Fibroblast of mammary gland (primary cell): ENCODE results near the gene ZNF341.
"Not testable (repeated sequence)": the region's sequence is repeated elsewhere in the genome, so short reads cannot be mapped to it uniquely, and the experiment has no call there.

Experiments used
- DNase-seq: peaks from one replicate; pipeline ENCODE4 v3.0.0-alpha.2; 2010; ENCODE audit warnings: low read depth
- H3K4me3 ChIP-seq: 2 replicates; pipeline ENCODE4 v1.5.1; 2011; ENCODE audit warnings: low read depth, mild to moderate bottlenecking, low read length, moderate library complexity; ENCODE audit not compliant: control insufficient read depth
- CTCF ChIP-seq: conservative IDR thresholded peaks from 2 replicates; pipeline ENCODE4 v1.5.1; 2011; ENCODE audit warnings: low read depth, low read length, inconsistent platforms; ENCODE audit not compliant: control insufficient read depth, insufficient read depth

ZNF341 gene

GRCh38 chr20:33694639-33695012, 37.2 kb upstream of the ZNF341 start:
- TF ChIP-seq CTCF, result no peak
- DNase-seq, result no peak
- H3K4me3 ChIP-seq, result no peak overlapping the region

- no peak for TF ChIP-seq CTCF
- H3K4me3 ChIP-seq, result no peak overlapping the region
- no peak for DNase-seq
These were observed 35.3 kb upstream of the ZNF341 start for GRCh38 chr20:33696448-33696847.

DNA sequence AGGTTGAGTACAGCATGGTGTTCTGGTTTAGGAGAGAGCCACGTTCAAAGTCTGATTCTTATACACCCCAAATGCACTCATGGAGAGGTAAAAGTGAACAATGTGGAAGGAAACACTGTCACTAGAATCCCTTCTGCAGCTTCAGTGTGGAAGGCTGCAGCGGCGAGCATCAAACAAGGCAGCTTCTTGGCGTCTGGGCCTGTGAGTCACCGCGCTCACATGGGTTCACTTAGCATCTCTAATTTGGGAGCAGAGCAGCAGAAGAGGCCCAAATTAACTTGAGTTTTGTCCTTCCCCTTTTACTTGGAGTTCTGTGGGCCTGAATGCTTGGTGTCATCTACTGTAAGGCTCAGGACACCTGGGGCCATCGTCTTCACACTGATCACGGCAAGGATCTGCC, 34.7 kb upstream of the ZNF341 start:
- peak; percentile 82 for DNase-seq
- H3K4me3 ChIP-seq, result no peak overlapping the region
- TF ChIP-seq CTCF, result no peak

GRCh38 chr20:33698966-33699365, 32.8 kb upstream of the ZNF341 start:
- H3K4me3 ChIP-seq, DNase-seq: not testable (repeated sequence)

DNA sequence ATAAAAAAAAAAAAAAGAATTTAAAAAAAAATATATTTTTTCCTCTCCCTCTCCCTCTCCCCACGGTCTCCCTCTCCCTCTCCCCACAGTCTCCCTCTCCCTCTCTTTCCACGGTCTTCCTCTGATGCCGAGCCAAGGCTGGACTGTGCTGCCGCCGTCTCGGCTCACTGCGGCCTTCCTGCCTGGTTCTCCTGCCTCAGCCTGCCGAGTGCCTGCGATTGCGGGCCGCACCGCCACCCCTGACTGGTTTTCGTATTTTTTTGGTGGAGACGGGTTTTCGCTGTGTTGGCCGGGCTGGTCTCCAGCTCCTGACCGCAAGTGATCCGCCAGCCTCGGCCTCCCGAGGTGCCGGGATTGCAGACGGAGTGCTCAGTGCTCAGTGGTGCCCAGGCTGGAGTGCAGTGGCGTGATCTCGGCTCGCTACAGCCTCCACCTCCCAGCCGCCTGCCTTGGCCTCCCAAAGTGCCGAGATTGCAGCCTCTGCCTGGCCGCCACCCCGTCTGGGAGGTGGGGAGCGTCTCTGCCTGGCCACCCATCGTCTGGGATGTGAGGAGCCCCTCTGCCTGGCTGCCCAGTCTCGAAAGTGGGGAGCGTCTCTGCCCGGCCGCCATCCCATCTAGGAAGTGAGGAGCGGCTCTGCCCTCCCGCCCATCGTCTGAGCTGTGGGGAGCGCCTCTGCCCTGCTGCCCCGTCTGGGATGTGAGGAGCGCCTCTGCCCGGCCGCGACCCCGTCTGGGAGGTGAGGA, 30.9 kb upstream of the ZNF341 start:
- not testable (repeated sequence) for H3K4me3 ChIP-seq, DNase-seq

DNA sequence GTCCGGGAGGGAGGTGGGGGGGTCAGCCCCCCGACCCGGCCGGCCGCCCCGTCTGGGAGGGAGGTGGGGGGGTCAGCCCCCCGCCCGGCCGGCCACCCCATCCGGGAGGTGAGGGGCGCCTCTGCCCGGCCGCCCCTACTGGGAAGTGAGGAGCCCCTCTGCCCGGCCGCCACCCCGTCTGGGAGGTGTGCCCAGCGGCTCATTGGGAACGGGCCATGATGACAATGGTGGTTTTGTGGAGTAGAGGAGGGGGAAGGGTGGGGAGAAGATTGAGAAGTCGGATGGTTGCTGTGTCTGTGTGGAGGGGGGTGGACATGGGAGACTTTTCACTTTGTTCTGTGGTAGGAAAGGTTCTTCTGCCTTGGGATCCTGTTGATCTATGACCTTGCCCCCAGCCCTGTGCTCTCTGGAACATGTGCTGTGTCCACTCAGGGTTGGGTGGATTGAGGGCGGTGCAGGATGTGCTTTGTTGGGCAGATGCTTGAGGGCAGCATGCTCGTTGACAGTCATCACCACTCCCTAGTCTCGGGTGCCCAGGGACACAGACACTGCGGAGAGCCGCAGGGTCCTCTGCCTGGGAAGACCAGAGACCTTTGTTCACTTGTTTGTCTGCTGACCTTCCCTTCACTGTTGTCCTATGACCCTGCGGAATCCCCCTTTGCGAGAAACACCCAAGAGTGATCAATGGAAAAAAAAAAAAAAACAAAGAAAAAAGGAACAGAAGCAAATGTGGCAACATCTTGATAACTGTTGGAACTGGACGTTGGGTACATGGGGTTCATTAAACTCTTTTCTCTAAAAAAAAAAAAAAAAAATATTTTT, 30.0 kb upstream of the ZNF341 start:
- DNase-seq, result no peak
- no peak for TF ChIP-seq CTCF
- no peak overlapping the region for H3K4me3 ChIP-seq

GRCh38 chr20:33702861-33703260, 28.9 kb upstream of the ZNF341 start:
- no peak for DNase-seq
- H3K4me3 ChIP-seq, result no peak overlapping the region
- no peak for TF ChIP-seq CTCF
